ENCODE measurements around the gene ZMIZ1. TPM values are rescaled to one million over a fixed set of nuclear protein-coding genes. Genes with fewer than 3 reads are reported as not detected.

Gene ZMIZ1
- total and polyA plus RNA-seq, 5 donors: 38.0 to 83.1 (median 71.1) TPM

DNA sequence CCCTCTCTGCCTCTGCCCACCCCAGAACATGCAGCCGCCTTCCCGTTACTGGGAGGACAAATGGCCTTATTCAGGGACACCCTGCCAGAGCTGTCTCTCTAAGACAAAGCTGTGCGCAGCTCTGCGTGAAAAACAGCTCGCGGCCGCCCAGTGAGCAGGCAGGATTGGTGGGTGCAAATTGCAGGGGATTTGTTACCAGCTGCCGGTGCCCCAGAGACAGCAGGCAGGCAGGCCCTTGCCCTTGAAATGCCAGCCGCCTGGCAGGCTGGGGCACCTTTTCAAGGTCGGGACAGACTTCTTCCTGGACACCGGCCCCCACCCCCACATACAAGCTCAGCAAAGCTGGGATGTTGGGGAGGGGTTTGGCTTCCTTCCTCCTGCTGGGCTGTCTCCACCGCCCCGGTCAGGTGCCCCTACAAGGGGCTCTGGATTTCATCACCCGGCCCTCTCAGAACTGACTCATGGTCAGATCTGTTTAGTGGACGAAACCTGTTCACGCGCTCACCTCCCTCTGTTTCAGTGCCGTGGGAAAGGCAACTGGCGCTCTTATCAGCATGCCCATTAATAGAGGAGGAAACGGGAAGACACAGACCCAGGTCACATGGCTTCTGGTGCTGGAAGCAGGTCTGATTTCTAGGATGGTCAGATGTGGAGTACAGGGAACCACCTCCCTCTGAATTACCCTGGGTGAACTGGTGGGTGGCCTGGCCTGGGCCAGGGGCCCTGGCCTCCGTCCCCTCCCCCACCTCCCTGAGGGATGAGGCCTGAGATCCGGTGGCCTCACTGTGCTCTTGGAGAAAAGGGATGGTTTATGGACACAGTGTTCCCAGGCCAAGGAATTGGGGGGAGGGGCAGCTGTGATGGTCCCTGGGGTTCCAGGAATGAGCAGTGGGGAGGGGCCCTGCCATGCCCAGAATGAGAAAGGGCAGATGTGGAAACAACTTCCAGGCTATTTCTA lies 154.6 kb downstream of the ZMIZ1 start:
- H3K4me1 ChIP-seq (ENCODE audit: control insufficient read depth, insufficient read depth, low read length): peaks cover 55% of the 10 kb centered on the region
- ATAC-seq (peak; percentile 50 to 71), DNase-seq (peak; percentile 76 to 87 (median 87))
- intact Hi-C loops (cut with DNase I): loop anchor here in 1 of 4 donors (5.0 kb wide), 1 partner anchor 49 kb away; no protein-coding TSS in a partner anchor
- H3K4me3 ChIP-seq (ENCODE audit: low read length): no peak overlapping the region
- no peaks in the 10 kb centered on the region for H3K27me3 ChIP-seq (ENCODE audit: control insufficient read depth, insufficient read depth)
- peak overlapping the region; percentile 61 for H3K27ac ChIP-seq (ENCODE audit: low read length)
- 31% methylated on average over 22 of the region's 22 CpGs for WGBS
- H3K9me3 ChIP-seq (ENCODE audit: control insufficient read depth, low read length): no peaks in the 10 kb centered on the region

DNA sequence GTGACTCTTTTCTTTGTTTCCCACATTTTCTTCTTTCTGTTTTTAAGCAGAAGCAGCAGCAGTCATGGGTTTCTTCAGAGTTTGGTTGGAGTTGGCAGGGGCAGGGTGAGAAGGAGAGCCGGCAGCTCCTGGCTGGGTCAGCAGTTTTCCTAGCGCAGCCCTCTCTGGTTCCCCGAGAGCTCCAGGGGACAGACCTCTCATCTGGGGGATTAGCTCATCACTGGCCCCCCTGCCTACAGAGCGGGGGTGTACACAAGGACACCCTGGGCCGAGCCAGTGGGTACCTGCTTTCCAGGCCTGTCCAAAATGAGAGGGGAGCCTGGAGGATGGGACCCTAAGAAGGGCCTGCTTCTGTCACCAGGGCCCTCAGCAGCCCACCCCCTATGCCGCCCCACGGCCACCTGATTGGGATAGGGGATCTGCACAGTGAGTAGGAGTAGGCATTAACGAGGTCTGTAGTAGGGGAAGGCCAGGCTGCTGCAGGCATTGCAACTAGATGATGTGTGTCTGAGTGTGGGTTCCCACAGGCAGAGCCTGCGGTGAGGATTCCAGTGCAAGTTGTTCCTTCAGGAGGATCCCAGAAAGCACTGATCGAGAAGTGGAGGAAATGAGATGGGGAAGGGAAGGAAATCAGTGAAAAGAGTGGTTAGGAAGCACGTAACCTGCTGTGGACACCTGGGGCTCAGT lies 155.6 kb downstream of the ZMIZ1 start:
- WGBS: 71% methylated on average over 11 of the region's 11 CpGs
- no peaks in the 10 kb centered on the region for H3K9me3 ChIP-seq (ENCODE audit: control insufficient read depth, low read length)
- H3K27ac ChIP-seq (ENCODE audit: low read length): peak overlapping the region; percentile 19
- peak in 1 of 3 donors; percentile 47 for DNase-seq
- intact Hi-C loops (cut with DNase I): loop anchor here in 1 of 4 donors (5.0 kb wide), 1 partner anchor 48 kb away; no protein-coding TSS in a partner anchor
- ATAC-seq: no peak
- H3K27me3 ChIP-seq (ENCODE audit: control insufficient read depth, insufficient read depth): no peaks in the 10 kb centered on the region
- peaks cover 52% of the 10 kb centered on the region for H3K4me1 ChIP-seq (ENCODE audit: control insufficient read depth, insufficient read depth, low read length)
- H3K4me3 ChIP-seq (ENCODE audit: low read length): no peak overlapping the region

DNA sequence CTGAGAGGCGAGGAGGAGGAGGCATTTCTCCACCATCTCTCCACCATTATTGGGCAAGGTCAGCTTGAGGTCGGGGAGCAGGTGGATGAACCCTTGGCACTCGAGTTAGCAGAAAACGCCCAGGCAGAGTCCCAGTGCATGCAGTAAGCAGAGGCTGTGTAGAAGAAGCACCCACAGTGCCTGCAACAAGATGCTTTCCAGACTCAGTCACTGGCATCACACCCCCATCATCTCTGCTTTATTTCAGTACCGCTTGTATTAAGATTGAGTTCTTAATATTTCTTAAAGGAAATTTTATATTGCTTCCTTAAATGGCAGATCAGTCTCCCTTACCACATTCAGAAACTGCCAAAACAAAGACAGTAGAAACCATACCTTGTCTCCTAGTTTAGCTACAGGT lies 156.2 kb downstream of the ZMIZ1 start:
- Histone ChIP-seq H3K9me3 (ENCODE audit: control insufficient read depth, low read length) (no peaks in the 10 kb centered on the region), H3K4me3 (ENCODE audit: low read length) (no peak overlapping the region), H3K4me1 (ENCODE audit: control insufficient read depth, insufficient read depth, low read length) (peaks cover 47% of the 10 kb centered on the region), H3K27me3 (ENCODE audit: control insufficient read depth, insufficient read depth) (no peaks in the 10 kb centered on the region), H3K27ac (ENCODE audit: low read length) (peak overlapping the region; percentile 6)
- ATAC-seq: no peak
- intact Hi-C loops (cut with DNase I): loop anchor here in 1 of 4 donors (5.0 kb wide), 1 partner anchor 47 kb away; no protein-coding TSS in a partner anchor
- DNase-seq: peak in 1 of 3 donors; percentile 38
- WGBS: 84% methylated on average over 5 of the region's 5 CpGs

DNA sequence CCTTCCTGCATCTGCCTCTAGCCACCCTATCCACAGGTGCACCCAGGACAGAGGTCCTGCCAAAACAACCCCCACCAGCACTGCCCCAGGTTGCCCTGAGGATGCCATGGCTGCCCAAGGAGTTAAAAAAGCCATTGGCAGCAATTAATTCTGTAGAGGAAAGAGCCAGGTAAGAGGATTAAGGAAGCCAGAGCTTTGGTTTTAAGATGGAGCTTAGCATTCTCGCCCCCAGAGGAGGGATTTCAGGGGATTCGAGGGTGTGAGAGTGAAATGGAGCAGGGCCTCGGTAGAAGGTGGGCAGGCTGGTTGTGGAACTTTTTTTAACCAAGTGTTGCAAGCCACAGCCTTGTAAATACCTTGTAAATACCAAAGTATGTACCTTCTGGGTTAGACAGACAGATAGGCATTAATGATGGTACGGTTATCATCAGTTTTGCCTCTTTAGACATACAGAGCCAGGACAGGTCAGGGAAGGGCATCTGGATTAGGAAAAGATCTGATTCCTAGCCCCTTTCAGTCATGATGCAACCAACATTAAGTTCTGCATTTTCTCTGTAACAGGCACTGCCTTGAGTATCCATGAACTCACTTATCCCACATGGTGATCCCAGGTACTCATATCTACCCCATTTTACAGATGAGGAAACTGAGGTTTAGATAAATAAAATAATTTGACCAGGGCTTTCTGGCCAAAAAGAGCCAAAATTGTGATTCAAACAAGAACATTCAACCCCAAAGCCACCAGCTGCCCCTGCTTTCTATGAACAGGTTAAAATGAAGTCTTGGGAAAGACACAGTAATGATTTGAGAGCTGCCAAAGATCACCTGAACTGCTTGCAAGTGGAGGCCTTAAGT lies 157.9 kb downstream of the ZMIZ1 start:
- H3K4me1 ChIP-seq (ENCODE audit: control insufficient read depth, insufficient read depth, low read length): peaks cover 31% of the 10 kb centered on the region
- DNase-seq: no peak

DNA sequence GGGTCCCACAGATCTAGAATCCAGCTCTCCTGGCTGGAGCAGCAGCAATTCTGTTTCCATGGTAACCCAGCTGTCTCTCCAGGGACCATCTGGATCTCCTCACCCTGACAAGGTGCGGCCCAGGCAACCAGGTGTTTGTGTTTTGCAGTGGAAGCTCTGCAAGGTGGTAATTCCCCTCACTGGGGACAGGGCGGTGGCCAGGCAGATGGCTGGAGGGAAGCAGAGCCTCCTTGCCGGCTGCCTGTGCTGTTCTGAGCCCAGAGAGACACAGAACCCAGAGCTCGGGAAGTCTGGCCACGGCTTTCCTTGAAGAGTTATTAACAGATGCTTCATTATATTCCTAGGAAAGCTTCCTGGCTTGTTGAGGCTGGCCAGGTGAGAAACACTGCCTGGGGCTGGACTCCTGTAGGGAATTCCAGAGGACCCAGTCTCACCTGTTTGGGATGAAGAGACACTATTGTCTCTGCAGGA lies 160.3 kb downstream of the ZMIZ1 start:
- ATAC-seq: no peak
- intact Hi-C loops (cut with DNase I): no loop called here

More for the DNA sequence above, 157.9 kb downstream of the ZMIZ1 start:
- intact Hi-C loops (cut with DNase I): no loop called here
- H3K9me3 ChIP-seq (ENCODE audit: control insufficient read depth, low read length): no peaks in the 10 kb centered on the region
- 93% methylated on average over 4 of the region's 4 CpGs for WGBS
- ATAC-seq: no peak
- H3K27me3 ChIP-seq (ENCODE audit: control insufficient read depth, insufficient read depth): no peaks in the 10 kb centered on the region
- H3K27ac ChIP-seq (ENCODE audit: low read length): no peak overlapping the region
- no peak overlapping the region for H3K4me3 ChIP-seq (ENCODE audit: low read length)

DNA sequence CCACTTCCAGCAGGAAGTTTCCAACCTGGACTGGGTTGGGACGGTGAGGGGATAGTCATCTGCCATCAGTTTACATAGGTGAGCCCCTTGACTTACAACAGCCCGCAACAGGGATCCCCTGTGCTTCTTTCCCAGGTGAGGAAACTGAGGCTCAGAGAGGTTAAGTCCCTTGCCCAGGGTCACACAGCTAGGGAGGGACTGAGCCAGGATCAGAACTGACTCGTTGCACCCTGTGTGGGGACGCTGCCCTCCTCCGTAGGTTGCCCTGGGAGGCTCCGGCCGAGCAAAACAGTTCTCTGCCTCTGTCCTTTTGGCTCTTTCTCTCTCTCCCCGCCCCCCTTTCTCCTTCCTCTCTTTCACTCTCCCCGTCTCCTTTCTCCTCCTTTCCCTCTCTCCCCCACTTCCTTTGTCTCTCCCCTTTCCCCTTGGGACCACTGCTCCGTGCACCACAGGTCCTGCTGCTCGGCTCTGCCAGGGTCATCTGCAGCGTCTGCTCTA lies 161.1 kb downstream of the ZMIZ1 start:
- Histone ChIP-seq H3K4me1 (ENCODE audit: control insufficient read depth, insufficient read depth, low read length) (peaks cover 6% of the 10 kb centered on the region), H3K9me3 (ENCODE audit: control insufficient read depth, low read length) (no peaks in the 10 kb centered on the region), H3K27me3 (ENCODE audit: control insufficient read depth, insufficient read depth) (no peaks in the 10 kb centered on the region), H3K27ac (ENCODE audit: low read length) (no peak overlapping the region), H3K4me3 (ENCODE audit: low read length) (no peak overlapping the region)
- peak in 1 of 3 donors; percentile 13 for DNase-seq
- ATAC-seq: no peak
- 50% methylated on average over 12 of the region's 12 CpGs for WGBS
- intact Hi-C loops (cut with DNase I): no loop called here

More for the DNA sequence above, 160.3 kb downstream of the ZMIZ1 start:
- no peak overlapping the region for H3K27ac ChIP-seq (ENCODE audit: low read length)
- H3K4me1 ChIP-seq (ENCODE audit: control insufficient read depth, insufficient read depth, low read length): peaks cover 10% of the 10 kb centered on the region
- H3K4me3 ChIP-seq (ENCODE audit: low read length): no peak overlapping the region
- H3K9me3 ChIP-seq (ENCODE audit: control insufficient read depth, low read length): no peaks in the 10 kb centered on the region
- DNase-seq: peak in 1 of 3 donors; percentile 15
- no peaks in the 10 kb centered on the region for H3K27me3 ChIP-seq (ENCODE audit: control insufficient read depth, insufficient read depth)
- WGBS: 66% methylated on average over 5 of the region's 5 CpGs

DNA sequence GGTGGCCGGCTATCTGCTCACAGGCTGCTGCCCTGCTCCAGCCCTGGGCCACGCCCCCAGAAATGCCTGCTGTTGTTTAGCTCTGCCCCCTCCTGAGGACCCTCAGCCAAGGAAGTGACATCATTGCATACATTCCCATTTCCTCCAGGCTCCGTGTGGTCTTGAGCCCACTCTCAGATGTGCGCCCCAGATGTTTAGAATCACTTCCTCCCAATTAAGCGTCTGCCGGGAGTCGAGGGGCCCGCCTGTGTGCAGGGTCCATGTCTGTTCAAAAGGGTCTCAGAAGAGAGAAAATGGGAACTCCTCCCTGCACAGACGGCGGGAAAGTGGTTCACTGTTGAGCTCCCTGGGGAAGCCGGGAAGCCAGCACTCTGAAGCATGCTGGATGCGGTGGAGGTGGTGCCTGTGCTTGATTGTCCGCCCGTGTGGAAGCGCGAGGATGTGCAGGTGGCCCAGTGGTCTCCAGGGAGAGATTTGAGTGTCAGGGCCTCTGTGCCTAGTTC lies 161.6 kb downstream of the ZMIZ1 start:
- Histone ChIP-seq H3K4me3 (ENCODE audit: low read length) (no peak overlapping the region), H3K27me3 (ENCODE audit: control insufficient read depth, insufficient read depth) (no peaks in the 10 kb centered on the region), H3K9me3 (ENCODE audit: control insufficient read depth, low read length) (no peaks in the 10 kb centered on the region), H3K27ac (ENCODE audit: low read length) (no peak overlapping the region), H3K4me1 (ENCODE audit: control insufficient read depth, insufficient read depth, low read length) (peaks cover 5% of the 10 kb centered on the region)
- ATAC-seq (peak in 1 of 2 donors; percentile 3), DNase-seq (peak in 1 of 3 donors; percentile 52)
- WGBS: 56% methylated on average over 16 of the region's 16 CpGs
- intact Hi-C loops (cut with DNase I): no loop called here

DNA sequence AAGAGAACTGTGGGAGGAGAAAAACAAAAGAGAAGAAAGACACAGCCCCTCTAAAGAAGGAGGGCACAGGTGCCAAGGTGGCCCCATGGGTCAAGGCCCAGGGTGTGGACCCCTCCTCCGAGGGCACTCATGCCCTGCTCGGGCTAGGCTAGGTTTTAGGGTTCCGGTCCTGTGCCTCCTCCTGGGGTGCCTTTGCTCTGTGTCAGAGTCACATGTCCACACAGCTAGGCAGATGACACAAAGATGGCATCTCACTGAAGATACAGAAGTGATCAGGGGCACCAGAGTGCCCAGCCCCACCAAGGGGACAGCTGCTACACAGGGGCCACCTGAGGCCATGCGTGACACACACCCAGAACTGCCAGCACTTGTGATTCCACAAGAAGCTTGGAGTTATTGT lies 162.1 kb downstream of the ZMIZ1 start:
- ATAC-seq: peak in 1 of 2 donors; percentile 5
- 95% methylated on average over 4 of the region's 4 CpGs for WGBS
- H3K4me3 ChIP-seq (ENCODE audit: low read length): no peak overlapping the region
- H3K27ac ChIP-seq (ENCODE audit: low read length): no peak overlapping the region
- intact Hi-C loops (cut with DNase I): no loop called here
- H3K9me3 ChIP-seq (ENCODE audit: control insufficient read depth, low read length): no peaks in the 10 kb centered on the region
- H3K4me1 ChIP-seq (ENCODE audit: control insufficient read depth, insufficient read depth, low read length): peaks cover 5% of the 10 kb centered on the region
- no peaks in the 10 kb centered on the region for H3K27me3 ChIP-seq (ENCODE audit: control insufficient read depth, insufficient read depth)
- peak in 1 of 3 donors; percentile 32 for DNase-seq

DNA sequence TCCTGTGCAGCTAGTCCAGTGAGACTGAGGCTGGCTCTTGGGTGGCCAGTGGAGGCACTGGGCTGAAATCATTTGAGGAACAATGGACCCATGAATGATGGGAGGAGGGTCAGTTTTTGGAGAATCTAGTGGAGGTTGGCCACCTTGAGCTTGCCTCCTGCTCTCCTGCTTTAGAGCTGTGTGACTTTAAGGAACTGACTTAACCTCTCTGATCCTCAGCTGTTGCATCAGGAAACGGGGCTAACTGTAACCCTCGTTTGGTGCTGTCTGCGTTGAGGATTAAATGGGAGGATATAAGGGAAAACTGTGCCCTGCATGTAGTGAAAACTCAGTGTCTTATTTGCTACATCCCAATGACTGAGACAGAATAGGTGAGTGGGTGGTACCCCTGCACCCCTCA lies 163.1 kb downstream of the ZMIZ1 start:
- no peak overlapping the region for H3K27ac ChIP-seq (ENCODE audit: low read length)
- DNase-seq: no peak
- no peak for ATAC-seq
- H3K9me3 ChIP-seq (ENCODE audit: control insufficient read depth, low read length): no peaks in the 10 kb centered on the region
- no peaks in the 10 kb centered on the region for H3K27me3 ChIP-seq (ENCODE audit: control insufficient read depth, insufficient read depth)
- peaks cover 7% of the 10 kb centered on the region for H3K4me1 ChIP-seq (ENCODE audit: control insufficient read depth, insufficient read depth, low read length)
- H3K4me3 ChIP-seq (ENCODE audit: low read length): no peak overlapping the region
- intact Hi-C loops (cut with DNase I): no loop called here
- 77% methylated on average over 3 of the region's 3 CpGs for WGBS

DNA sequence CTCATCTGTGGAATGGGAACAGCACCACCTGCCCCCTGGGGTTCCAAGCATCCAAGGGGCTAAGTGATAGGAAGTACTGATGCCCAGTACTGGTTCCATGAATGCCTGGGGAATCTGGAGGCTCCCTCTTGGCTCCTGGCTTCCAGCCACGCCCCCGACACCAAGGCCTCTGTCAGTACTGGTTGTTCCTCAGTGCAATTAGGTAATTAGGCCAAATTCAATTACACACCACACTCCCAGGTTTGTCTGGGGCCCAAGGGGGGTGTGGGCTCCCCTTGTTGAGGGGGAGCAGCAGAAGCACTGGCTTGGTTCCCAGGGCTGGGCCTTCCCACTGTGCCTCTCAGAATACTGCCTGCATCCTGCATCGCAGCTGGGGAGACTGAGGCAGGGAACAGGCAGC lies 164.1 kb downstream of the ZMIZ1 start:
- peaks cover 15% of the 10 kb centered on the region for H3K4me1 ChIP-seq (ENCODE audit: control insufficient read depth, insufficient read depth, low read length)
- H3K4me3 ChIP-seq (ENCODE audit: low read length): no peak overlapping the region
- no peaks in the 10 kb centered on the region for H3K27me3 ChIP-seq (ENCODE audit: control insufficient read depth, insufficient read depth)
- 83% methylated on average over 3 of the region's 3 CpGs for WGBS
- H3K27ac ChIP-seq (ENCODE audit: low read length): no peak overlapping the region
- peak in 1 of 3 donors; percentile 55 for DNase-seq
- no peak for ATAC-seq
- intact Hi-C loops (cut with DNase I): no loop called here
- H3K9me3 ChIP-seq (ENCODE audit: control insufficient read depth, low read length): no peaks in the 10 kb centered on the region
